Posterior cingulate gyrus (tissue), 11 donors: ENCODE results near the gene CADM2.

Experiments
- DNase-seq, 10 donors: peaks; one replicate each; pipeline versions ENCODE4 v3.0.0 to v3.0.0-alpha.2; 2020 to 2021; ENCODE audit warnings: mixed read lengths in 3 of 10
- intact Hi-C: fragments of 100-400 bp; cut with DNase I; formaldehyde crosslinking; loops from one replicate; pipeline ENCODE4 v1.15.1; 2023

The CADM2 gene

GRCh38 chr3:85525264-85525663 is 566.5 kb downstream of the CADM2 start:
- intact Hi-C loops = no loop called here
- DNase-seq = no peak

- intact Hi-C loops = no loop called here
- no peak for DNase-seq
These were observed 574.8 kb downstream of the CADM2 start for GRCh38 chr3:85533586-85533985.

- DNase-seq = no peak
- intact Hi-C loops = no loop called here
These were observed 576.7 kb downstream of the CADM2 start for GRCh38 chr3:85535517-85535916.

- intact Hi-C loops = no loop called here
- no peak for DNase-seq
These were observed 580.4 kb downstream of the CADM2 start for GRCh38 chr3:85539232-85539631.

GRCh38 chr3:85554153-85554552 is 595.4 kb downstream of the CADM2 start:
- no peak for DNase-seq
- intact Hi-C loops = no loop called here

GRCh38 chr3:85560088-85560785 is 601.4 kb downstream of the CADM2 start:
- DNase-seq = peak in 9 of 10 donors; percentile 20 to 90 (median 51)
- intact Hi-C loops = no loop called here

- intact Hi-C loops = no loop called here
- DNase-seq = peak in 7 of 10 donors; percentile 11 to 90 (median 63)
These were observed 608.4 kb downstream of the CADM2 start for GRCh38 chr3:85567071-85567676.

- intact Hi-C loops = no loop called here
These were observed 612.0 kb downstream of the CADM2 start for GRCh38 chr3:85570819-85571218.

GRCh38 chr3:85571835-85572234 is 613.0 kb downstream of the CADM2 start:
- peak in 2 of 10 donors; percentile 22 to 59 for DNase-seq
- intact Hi-C loops = no loop called here

More at GRCh38 chr3:85570819-85571218, 612.0 kb downstream of the CADM2 start:
- no peak for DNase-seq

GRCh38 chr3:85572426-85572825 is 613.6 kb downstream of the CADM2 start:
- no peak for DNase-seq
- intact Hi-C loops = no loop called here

GRCh38 chr3:85572978-85573377 is 614.2 kb downstream of the CADM2 start:
- DNase-seq = no peak
- intact Hi-C loops = no loop called here

- DNase-seq = no peak
- intact Hi-C loops = no loop called here
These were observed 615.4 kb downstream of the CADM2 start for GRCh38 chr3:85574006-85574705.

GRCh38 chr3:85576091-85576690 is 617.4 kb downstream of the CADM2 start:
- intact Hi-C loops = loop anchor here (5.0 kb wide), 2 partner anchors 614 to 1029 kb away; no protein-coding TSS in a partner anchor
- peak in 9 of 10 donors; percentile 49 to 95 (median 81) for DNase-seq

- no peak for DNase-seq
- intact Hi-C loops = loop anchor here (5.0 kb wide), 2 partner anchors 614 to 1029 kb away; no protein-coding TSS in a partner anchor
These were observed 618.0 kb downstream of the CADM2 start for GRCh38 chr3:85576697-85577200.

- intact Hi-C loops = no loop called here
- no peak for DNase-seq
These were observed 626.1 kb downstream of the CADM2 start for GRCh38 chr3:85584779-85585356.

GRCh38 chr3:85586018-85586417 is 627.2 kb downstream of the CADM2 start:
- no peak for DNase-seq
- intact Hi-C loops = no loop called here

GRCh38 chr3:85589145-85589544 is 630.4 kb downstream of the CADM2 start:
- DNase-seq = no peak
- intact Hi-C loops = no loop called here

- DNase-seq = no peak
- intact Hi-C loops = no loop called here
These were observed 632.7 kb downstream of the CADM2 start for GRCh38 chr3:85591451-85591850.

GRCh38 chr3:85592256-85592655 is 633.5 kb downstream of the CADM2 start:
- intact Hi-C loops = no loop called here
- DNase-seq = no peak

GRCh38 chr3:85594676-85595075 is 635.9 kb downstream of the CADM2 start:
- no peak for DNase-seq
- intact Hi-C loops = no loop called here
